Mesothelial cell of epicardium (in vitro differentiated cells): Measurements from ENCODE around the gene ARL4A. TPM values are rescaled to one million over a fixed set of nuclear protein-coding genes. Genes with fewer than 3 reads are reported as not detected.

Experiments used
- DNase-seq, 2 experiments: peaks; one replicate each; pipeline ENCODE4 v3.0.0; 2021; ENCODE audit warnings: low spot score in 2 of 2; ENCODE audit not compliant: unreplicated experiment in 2 of 2
- H3K27ac Mint-ChIP-seq: 2 replicates; pipeline ENCODE4 v1.8.0; 2021; ENCODE audit warnings: mixed read lengths
- H3K27me3 Mint-ChIP-seq: 2 replicates; pipeline ENCODE4 v1.8.0; 2021; ENCODE audit warnings: low read depth, mixed read lengths
- H3K36me3 Mint-ChIP-seq: 2 replicates; pipeline ENCODE4 v1.8.0; 2021; ENCODE audit warnings: mixed read lengths
- H3K4me1 Mint-ChIP-seq: 2 replicates; pipeline ENCODE4 v1.8.0; 2021; ENCODE audit warnings: mixed read lengths
- H3K4me3 Mint-ChIP-seq: 2 replicates; pipeline ENCODE4 v1.8.0; 2021; ENCODE audit warnings: mild to moderate bottlenecking, moderate library complexity, mixed read lengths
- H3K9me3 Mint-ChIP-seq: 2 replicates; pipeline ENCODE4 v1.8.0; 2021; ENCODE audit warnings: mixed read lengths
- CTCF ChIP-seq: fragments of 200-600 bp; sonication (generic); IDR thresholded peaks from one replicate; pipeline ENCODE4 v1.5.0; 2021; ENCODE audit warnings: antibody characterized with exemption; ENCODE audit not compliant: unreplicated experiment
- total RNA-seq: library from RNA; stranded (reverse); gene quantifications from 3 replicates; pipeline ENCODE4 v1.2.1, GENCODE V29; 2021

The ARL4A gene
- total RNA-seq, 1 donor from 2014 or later: 62.5 TPM

GRCh38 chr7:12706900-12707536 is 19.6 kb downstream of the ARL4A start:
- H3K27me3 Mint-ChIP-seq: no peaks in the 10 kb centered on the region
- H3K4me3 Mint-ChIP-seq: no peak overlapping the region
- no peaks in the 10 kb centered on the region for H3K9me3 Mint-ChIP-seq
- H3K4me1 Mint-ChIP-seq: peaks cover 15% of the 10 kb centered on the region
- H3K36me3 Mint-ChIP-seq: peaks cover 2% of the 10 kb centered on the region
- peak overlapping the region; percentile 54 for H3K27ac Mint-ChIP-seq
- no peak for TF ChIP-seq CTCF
- no peak for DNase-seq

- Mint-ChIP-seq H3K4me1 (peaks cover 15% of the 10 kb centered on the region), H3K4me3 (no peak overlapping the region), H3K9me3 (no peaks in the 10 kb centered on the region), H3K27ac (no peak overlapping the region), H3K27me3 (no peaks in the 10 kb centered on the region), H3K36me3 (no peaks in the 10 kb centered on the region)
- TF ChIP-seq CTCF: no peak
- no peak for DNase-seq
Observed at GRCh38 chr7:12708314-12708713, 20.9 kb downstream of the ARL4A start.

DNA sequence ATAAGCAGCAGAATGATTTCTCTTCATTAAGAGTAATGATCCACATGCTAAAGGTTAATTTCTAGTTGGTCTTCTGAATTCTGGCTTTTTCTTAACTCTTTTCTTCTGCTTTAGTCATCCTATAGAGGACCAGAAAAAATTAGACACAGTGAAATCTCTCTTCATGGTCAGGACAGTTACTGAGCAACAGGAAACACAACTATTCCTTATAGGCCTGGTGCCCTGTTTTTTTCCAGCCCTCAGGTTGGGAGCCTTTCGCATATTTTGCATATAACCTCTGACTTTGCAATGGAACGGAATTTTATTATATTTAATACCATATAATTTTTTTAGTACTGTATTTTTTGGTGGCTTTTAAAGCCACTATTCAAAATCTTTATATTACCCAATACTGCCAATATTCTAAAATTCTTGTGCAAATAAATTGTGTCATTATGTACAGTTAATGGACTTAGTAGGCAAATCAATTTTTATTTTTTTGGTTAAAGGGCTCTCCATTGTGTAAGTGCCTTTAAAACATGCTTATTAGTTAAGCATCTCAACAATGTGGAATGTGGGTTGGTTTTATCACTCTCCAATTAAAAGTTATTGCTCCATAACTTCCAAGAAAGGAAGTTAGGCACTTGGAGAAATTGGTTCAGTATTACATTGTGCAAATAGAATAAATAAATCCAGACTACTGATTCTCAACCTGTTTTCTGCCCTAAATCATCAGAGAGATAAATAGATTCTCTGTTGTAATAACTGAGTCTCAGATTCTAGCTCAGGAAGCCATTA is 22.5 kb downstream of the ARL4A start:
- H3K36me3 Mint-ChIP-seq: no peaks in the 10 kb centered on the region
- H3K27ac Mint-ChIP-seq: peak overlapping the region; percentile 47
- TF ChIP-seq CTCF: no peak
- peaks cover 21% of the 10 kb centered on the region for H3K4me1 Mint-ChIP-seq
- no peaks in the 10 kb centered on the region for H3K27me3 Mint-ChIP-seq
- H3K9me3 Mint-ChIP-seq: no peaks in the 10 kb centered on the region
- DNase-seq: no peak
- H3K4me3 Mint-ChIP-seq: no peak overlapping the region

GRCh38 chr7:12711124-12711523 is 23.7 kb downstream of the ARL4A start:
- no peak overlapping the region for H3K4me3 Mint-ChIP-seq
- no peaks in the 10 kb centered on the region for H3K27me3 Mint-ChIP-seq
- H3K4me1 Mint-ChIP-seq: peaks cover 27% of the 10 kb centered on the region
- no peaks in the 10 kb centered on the region for H3K36me3 Mint-ChIP-seq
- DNase-seq: no peak
- H3K9me3 Mint-ChIP-seq: no peaks in the 10 kb centered on the region
- no peak for TF ChIP-seq CTCF
- H3K27ac Mint-ChIP-seq: no peak overlapping the region

- Mint-ChIP-seq H3K9me3 (no peaks in the 10 kb centered on the region), H3K4me1 (peaks cover 21% of the 10 kb centered on the region), H3K27ac (no peak overlapping the region), H3K36me3 (no peaks in the 10 kb centered on the region), H3K27me3 (no peaks in the 10 kb centered on the region), H3K4me3 (no peak overlapping the region)
- no peak for DNase-seq
- no peak for TF ChIP-seq CTCF
Observed at GRCh38 chr7:12712236-12712635, 24.8 kb downstream of the ARL4A start.
